ENCODE measurements around the gene ADAP1.
"Not testable (repeated sequence)": the region's sequence is repeated elsewhere in the genome, so short reads cannot be mapped to it uniquely, and the experiment has no call there.

ADAP1 gene

GRCh38 chr7:935874-936385 is 18.6 kb downstream of the ADAP1 start:
- no peak for DNase-seq

GRCh38 chr7:935164-935873 is 19.2 kb downstream of the ADAP1 start:
- DNase-seq: no peak

- DNase-seq: no peak
Observed at GRCh38 chr7:934469-935163, 19.9 kb downstream of the ADAP1 start.

GRCh38 chr7:932651-932975 is 21.9 kb downstream of the ADAP1 start:
- no peak for DNase-seq

GRCh38 chr7:931871-932650 is 22.4 kb downstream of the ADAP1 start:
- no peak for DNase-seq

- no peak for DNase-seq
Observed at GRCh38 chr7:930975-931758, 23.3 kb downstream of the ADAP1 start.

GRCh38 chr7:929311-929711 is 25.2 kb downstream of the ADAP1 start:
- no peak for DNase-seq

- no peak for DNase-seq
Observed at GRCh38 chr7:927031-927671, 27.3 kb downstream of the ADAP1 start.

GRCh38 chr7:926061-927030 is 28.1 kb downstream of the ADAP1 start:
- DNase-seq: no peak

- peak; percentile 36 for DNase-seq
Observed at GRCh38 chr7:925601-926000, 28.9 kb downstream of the ADAP1 start.

GRCh38 chr7:924541-925231 is 29.8 kb downstream of the ADAP1 start:
- DNase-seq: peak; percentile 76

- DNase-seq: not testable (repeated sequence)
Observed at GRCh38 chr7:924042-924441, 30.4 kb downstream of the ADAP1 start.

GRCh38 chr7:923108-924041 is 31.1 kb downstream of the ADAP1 start:
- peak; percentile 94 for DNase-seq

GRCh38 chr7:922334-923107 is 32.0 kb downstream of the ADAP1 start:
- peak; percentile 41 for DNase-seq

GRCh38 chr7:921581-922333 is 32.7 kb downstream of the ADAP1 start:
- DNase-seq: no peak

GRCh38 chr7:921071-921461 is 33.4 kb downstream of the ADAP1 start:
- DNase-seq: no peak

GRCh38 chr7:920351-921070 is 34.0 kb downstream of the ADAP1 start:
- peak; percentile 36 for DNase-seq

Data from stimulated activated naive CD4-positive, alpha-beta T cell treated with Interleukin-2 at 50 U/mL for 16 hours (primary cell).